SK-N-SH treated with all-trans-retinoic acid at 6 μM for 48 hours (cell line): ENCODE measurements around the gene ACSS3.

ENCODE experiments used
- ATAC-seq: fragments of 200-7000 bp; cut with Tn5 transposase; 3 replicates; pipeline ENCODE4 v1.9.1; 2020; ENCODE audit warnings: mild to moderate bottlenecking, moderate library complexity
- ARNTL ChIP-seq: fragments of 450-650 bp; formaldehyde crosslinking; IDR thresholded peaks from 2 replicates; pipeline ENCODE4 v1.5.0; 2020; ENCODE audit warnings: low read depth, mild to moderate bottlenecking, moderate library complexity, borderline replicate concordance
- BACH2 ChIP-seq: fragments of 250-450 bp; sonication (Bioruptor Pico); IDR thresholded peaks from 2 replicates; pipeline ENCODE4 v1.9.0; 2021; ENCODE audit warnings: mild to moderate bottlenecking, borderline replicate concordance
- CSDC2 ChIP-seq: fragments of 250-450 bp; sonication (Bioruptor Pico); IDR thresholded peaks from 2 replicates; pipeline ENCODE4 v1.5.0; 2020; ENCODE audit warnings: mild to moderate bottlenecking, moderate library complexity
- GLIS3 ChIP-seq: fragments of 250-450 bp; sonication (Bioruptor Pico); IDR thresholded peaks from 2 replicates; pipeline ENCODE4 v1.5.0; 2020; ENCODE audit warnings: mild to moderate bottlenecking, moderate library complexity
- OSR1 ChIP-seq: fragments of 250-450 bp; sonication (Bioruptor Pico); IDR thresholded peaks from 2 replicates; pipeline ENCODE4 v1.8.0; 2022; ENCODE audit warnings: moderate library complexity, mild to moderate bottlenecking, inconsistent platforms
- RARB ChIP-seq: fragments of 250-450 bp; sonication (Bioruptor Pico); IDR thresholded peaks from 2 replicates; pipeline ENCODE4 v1.8.0; 2021; ENCODE audit warnings: mild to moderate bottlenecking, moderate library complexity
- TOX ChIP-seq: fragments of 250-450 bp; sonication (Bioruptor Pico); IDR thresholded peaks from 2 replicates; pipeline ENCODE4 v1.8.0; 2021; ENCODE audit warnings: mild to moderate bottlenecking, moderate library complexity, borderline replicate concordance
- ZC3H10 ChIP-seq: fragments of 250-450 bp; sonication (Bioruptor Pico); IDR thresholded peaks from 2 replicates; pipeline ENCODE4 v1.5.1; 2021; ENCODE audit warnings: mild to moderate bottlenecking, moderate library complexity
- ZFP3 ChIP-seq: fragments of 250-450 bp; sonication (Bioruptor Pico); IDR thresholded peaks from 2 replicates; pipeline ENCODE4 v1.5.0; 2020; ENCODE audit warnings: mild to moderate bottlenecking, moderate library complexity
- ZFP30 ChIP-seq: fragments of 450-650 bp; formaldehyde crosslinking; IDR thresholded peaks from 2 replicates; pipeline ENCODE4 v1.5.0; 2022; ENCODE audit warnings: mild to moderate bottlenecking, moderate library complexity
- ZNF70 ChIP-seq: fragments of 450-650 bp; formaldehyde crosslinking; IDR thresholded peaks from 2 replicates; pipeline ENCODE4 v1.5.0; 2020; ENCODE audit warnings: mild to moderate bottlenecking, moderate library complexity
- ZNF8 ChIP-seq: fragments of 450-650 bp; formaldehyde crosslinking; IDR thresholded peaks from 2 replicates; pipeline ENCODE4 v1.5.0; 2020; ENCODE audit warnings: mild to moderate bottlenecking, moderate library complexity
- TF ChIP-seq, protein P1 (sequence below): fragments of 250-450 bp; sonication (Bioruptor Pico); IDR thresholded peaks from 2 replicates; pipeline ENCODE4 v1.5.1; 2021; ENCODE audit warnings: mild to moderate bottlenecking, moderate library complexity
- TF ChIP-seq, protein P2 (sequence below): fragments of 250-450 bp; sonication (Bioruptor Pico); IDR thresholded peaks from 2 replicates; pipeline ENCODE4 v1.8.0; 2020; ENCODE audit warnings: mild to moderate bottlenecking, moderate library complexity, borderline replicate concordance
- TF ChIP-seq, protein P3 (sequence below): fragments of 250-450 bp; sonication (Bioruptor Pico); IDR thresholded peaks from 2 replicates; pipeline ENCODE4 v1.5.1; 2020; ENCODE audit warnings: low read depth, mild to moderate bottlenecking, moderate library complexity
- TF ChIP-seq, protein P4 (sequence below): fragments of 250-450 bp; sonication (Bioruptor Pico); IDR thresholded peaks from 2 replicates; pipeline ENCODE4 v1.5.0; 2020; ENCODE audit warnings: mild to moderate bottlenecking, moderate library complexity
- TF ChIP-seq, protein P5 (sequence below): fragments of 250-450 bp; sonication (Bioruptor Pico); IDR thresholded peaks from 2 replicates; pipeline ENCODE4 v1.8.0; 2021; ENCODE audit warnings: low read depth, mild to moderate bottlenecking, moderate library complexity, borderline replicate concordance

The ACSS3 gene

DNA sequence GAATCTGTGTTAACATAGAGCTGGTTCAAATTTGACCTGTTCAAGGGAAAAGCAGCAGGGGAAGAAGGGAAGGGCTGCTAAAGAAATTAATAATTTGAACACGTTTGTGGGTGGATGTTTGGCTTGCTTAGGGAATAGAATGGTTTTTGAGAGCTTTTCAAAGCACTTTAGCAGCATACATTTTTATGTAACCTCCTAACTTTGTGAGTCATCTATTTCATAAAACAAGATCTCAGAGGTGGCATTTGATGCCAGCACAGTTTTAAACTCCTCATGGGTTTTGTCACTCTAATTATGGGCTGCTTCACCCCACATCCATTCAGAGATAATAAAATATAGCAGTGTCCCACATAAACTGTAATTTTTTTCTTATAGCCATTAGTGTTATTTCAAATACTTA, 143.8 kb downstream of the ACSS3 start:
- no peak for TF ChIP-seq BACH2 (CRISPR knock-in tag)
- no peak for ATAC-seq

DNA sequence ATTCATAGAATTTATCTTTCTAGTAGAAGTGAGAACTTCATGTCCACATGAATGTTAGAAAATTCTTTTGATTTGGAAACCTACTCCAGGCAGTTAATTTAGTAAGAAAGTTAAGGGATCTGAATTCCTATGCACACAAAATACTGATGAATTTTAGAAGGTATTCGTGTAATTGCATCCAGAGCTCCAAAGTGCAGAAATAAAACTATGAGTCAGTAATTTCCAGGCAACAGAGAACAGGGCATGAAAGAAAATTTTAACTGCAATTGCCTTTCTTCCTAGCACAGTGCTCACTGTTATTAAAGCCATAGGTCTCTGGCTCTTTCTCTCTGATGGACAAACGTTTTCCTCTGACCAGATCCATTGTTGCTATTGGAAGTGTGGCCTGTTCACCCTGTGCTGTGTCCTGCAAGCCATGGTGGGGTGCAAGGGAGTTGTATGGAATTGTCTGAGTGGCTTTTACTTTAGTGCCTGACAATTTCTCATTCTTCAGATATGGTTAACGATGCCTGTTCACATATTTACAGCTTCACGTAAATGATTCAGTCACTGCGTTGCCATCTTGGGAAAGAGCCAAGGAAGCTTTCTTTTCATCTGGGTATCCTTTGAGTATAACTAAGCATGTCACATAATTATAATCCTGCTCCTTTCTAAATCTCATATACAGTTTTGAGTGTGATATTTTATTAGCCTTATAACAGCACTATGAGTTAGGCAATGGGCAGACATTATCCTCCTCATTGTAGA, 145.1 kb downstream of the ACSS3 start:
- ATAC-seq: no peak
- TF ChIP-seq, protein P1, sequence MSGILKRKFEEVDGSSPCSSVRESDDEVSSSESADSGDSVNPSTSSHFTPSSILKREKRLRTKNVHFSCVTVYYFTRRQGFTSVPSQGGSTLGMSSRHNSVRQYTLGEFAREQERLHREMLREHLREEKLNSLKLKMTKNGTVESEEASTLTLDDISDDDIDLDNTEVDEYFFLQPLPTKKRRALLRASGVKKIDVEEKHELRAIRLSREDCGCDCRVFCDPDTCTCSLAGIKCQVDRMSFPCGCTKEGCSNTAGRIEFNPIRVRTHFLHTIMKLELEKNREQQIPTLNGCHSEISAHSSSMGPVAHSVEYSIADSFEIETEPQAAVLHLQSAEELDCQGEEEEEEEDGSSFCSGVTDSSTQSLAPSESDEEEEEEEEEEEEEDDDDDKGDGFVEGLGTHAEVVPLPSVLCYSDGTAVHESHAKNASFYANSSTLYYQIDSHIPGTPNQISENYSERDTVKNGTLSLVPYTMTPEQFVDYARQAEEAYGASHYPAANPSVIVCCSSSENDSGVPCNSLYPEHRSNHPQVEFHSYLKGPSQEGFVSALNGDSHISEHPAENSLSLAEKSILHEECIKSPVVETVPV (CRISPR knock-in tag): no peak
- TF ChIP-seq, all 23 proteins: peak for 0

DNA sequence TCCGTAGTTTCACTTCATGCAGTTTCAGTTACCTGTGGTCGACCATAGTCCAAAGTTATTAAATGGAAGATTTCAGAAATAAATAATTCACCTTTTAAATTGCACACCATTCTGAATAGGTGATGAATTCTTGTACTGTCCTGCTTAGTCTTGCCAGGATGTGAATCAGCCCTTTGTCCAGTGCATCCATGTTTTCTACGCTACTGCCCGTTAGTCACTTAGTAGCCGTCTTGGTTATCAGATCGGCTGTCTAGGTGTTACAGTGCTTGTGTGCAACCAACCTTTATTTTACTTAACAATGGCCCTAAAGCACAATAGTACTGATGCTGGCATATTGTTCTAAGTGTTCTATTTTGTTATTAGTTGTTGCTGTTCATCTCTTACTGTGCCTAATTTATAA, 146.7 kb downstream of the ACSS3 start:
- TF ChIP-seq OSR1 (CRISPR knock-in tag) (no peak), ZNF70 (CRISPR knock-in tag) (no peak)
- no peak for ATAC-seq

DNA sequence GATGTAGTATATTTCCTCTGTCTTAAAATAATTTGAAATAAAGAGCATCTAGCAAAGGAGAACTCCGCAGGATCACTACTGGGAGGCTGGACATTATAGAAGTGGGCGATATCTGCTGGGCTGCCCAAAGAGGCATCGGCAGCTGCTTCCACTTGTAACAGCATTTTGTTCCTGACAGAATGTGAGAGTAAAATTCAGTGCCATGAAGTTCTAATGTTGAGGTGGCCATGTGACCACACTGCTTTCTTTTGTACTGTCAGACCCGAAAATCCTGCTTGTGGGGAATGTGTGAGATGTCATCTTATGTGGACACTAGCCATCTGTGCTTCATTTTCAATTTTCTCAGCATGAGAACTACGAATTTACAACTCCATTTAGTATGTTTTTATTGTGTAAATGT, 151.9 kb downstream of the ACSS3 start:
- TF ChIP-seq, protein P1 (CRISPR knock-in tag): no peak
- TF ChIP-seq, protein P2, sequence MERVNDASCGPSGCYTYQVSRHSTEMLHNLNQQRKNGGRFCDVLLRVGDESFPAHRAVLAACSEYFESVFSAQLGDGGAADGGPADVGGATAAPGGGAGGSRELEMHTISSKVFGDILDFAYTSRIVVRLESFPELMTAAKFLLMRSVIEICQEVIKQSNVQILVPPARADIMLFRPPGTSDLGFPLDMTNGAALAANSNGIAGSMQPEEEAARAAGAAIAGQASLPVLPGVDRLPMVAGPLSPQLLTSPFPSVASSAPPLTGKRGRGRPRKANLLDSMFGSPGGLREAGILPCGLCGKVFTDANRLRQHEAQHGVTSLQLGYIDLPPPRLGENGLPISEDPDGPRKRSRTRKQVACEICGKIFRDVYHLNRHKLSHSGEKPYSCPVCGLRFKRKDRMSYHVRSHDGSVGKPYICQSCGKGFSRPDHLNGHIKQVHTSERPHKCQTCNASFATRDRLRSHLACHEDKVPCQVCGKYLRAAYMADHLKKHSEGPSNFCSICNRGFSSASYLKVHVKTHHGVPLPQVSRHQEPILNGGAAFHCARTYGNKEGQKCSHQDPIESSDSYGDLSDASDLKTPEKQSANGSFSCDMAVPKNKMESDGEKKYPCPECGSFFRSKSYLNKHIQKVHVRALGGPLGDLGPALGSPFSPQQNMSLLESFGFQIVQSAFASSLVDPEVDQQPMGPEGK (CRISPR knock-in tag): no peak
- no peak for ATAC-seq

DNA sequence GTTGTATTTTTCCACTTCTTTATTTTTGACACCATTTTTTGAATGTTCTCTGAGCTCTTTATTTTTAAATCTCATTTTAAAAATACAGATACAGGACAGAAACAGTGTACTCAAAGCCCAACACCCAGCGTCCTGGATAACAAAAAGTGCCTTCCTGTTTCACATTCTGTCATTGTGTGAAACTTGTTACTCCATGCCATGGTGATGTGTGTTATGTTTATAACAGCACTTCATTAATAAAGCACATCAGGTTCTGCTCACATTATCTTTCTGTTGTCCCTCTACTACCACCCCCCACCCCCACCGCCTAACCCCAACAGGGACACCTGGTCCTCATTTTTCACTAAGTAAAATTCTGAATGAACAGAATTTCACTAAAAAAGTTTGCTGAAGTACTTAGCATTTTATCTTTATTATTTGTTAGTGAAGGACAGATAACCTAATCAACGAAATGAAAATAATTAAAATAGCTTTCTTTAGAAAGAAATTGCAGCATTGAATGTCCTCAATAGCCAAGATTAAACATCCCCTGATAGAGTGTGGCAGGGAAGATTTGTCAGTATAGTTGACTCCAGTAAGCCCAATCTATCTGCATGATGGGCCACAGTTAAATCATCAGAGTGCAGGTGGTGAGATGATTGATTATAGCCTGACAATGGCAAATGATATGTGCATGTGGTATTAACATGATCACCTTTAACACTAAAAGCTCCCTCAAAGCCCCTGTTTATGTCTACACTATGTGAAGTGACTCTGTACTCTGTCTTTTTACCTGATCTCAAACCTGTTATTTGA, 153.9 kb downstream of the ACSS3 start:
- no peak for TF ChIP-seq ZNF70 (CRISPR knock-in tag)
- no peak for TF ChIP-seq GLIS3 (CRISPR knock-in tag)
- TF ChIP-seq BACH2 (CRISPR knock-in tag): no peak
- TF ChIP-seq ZC3H10: no peak
- no peak for TF ChIP-seq TOX
- TF ChIP-seq ZFP3: no peak
- TF ChIP-seq ZNF8 (CRISPR knock-in tag): no peak
- no peak for TF ChIP-seq CSDC2 (CRISPR knock-in tag)
- TF ChIP-seq, protein P3, sequence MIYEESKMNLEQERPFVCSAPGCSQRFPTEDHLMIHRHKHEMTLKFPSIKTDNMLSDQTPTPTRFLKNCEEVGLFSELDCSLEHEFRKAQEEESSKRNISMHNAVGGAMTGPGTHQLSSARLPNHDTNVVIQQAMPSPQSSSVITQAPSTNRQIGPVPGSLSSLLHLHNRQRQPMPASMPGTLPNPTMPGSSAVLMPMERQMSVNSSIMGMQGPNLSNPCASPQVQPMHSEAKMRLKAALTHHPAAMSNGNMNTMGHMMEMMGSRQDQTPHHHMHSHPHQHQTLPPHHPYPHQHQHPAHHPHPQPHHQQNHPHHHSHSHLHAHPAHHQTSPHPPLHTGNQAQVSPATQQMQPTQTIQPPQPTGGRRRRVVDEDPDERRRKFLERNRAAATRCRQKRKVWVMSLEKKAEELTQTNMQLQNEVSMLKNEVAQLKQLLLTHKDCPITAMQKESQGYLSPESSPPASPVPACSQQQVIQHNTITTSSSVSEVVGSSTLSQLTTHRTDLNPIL (CRISPR knock-in tag): no peak
- TF ChIP-seq, protein P4, sequence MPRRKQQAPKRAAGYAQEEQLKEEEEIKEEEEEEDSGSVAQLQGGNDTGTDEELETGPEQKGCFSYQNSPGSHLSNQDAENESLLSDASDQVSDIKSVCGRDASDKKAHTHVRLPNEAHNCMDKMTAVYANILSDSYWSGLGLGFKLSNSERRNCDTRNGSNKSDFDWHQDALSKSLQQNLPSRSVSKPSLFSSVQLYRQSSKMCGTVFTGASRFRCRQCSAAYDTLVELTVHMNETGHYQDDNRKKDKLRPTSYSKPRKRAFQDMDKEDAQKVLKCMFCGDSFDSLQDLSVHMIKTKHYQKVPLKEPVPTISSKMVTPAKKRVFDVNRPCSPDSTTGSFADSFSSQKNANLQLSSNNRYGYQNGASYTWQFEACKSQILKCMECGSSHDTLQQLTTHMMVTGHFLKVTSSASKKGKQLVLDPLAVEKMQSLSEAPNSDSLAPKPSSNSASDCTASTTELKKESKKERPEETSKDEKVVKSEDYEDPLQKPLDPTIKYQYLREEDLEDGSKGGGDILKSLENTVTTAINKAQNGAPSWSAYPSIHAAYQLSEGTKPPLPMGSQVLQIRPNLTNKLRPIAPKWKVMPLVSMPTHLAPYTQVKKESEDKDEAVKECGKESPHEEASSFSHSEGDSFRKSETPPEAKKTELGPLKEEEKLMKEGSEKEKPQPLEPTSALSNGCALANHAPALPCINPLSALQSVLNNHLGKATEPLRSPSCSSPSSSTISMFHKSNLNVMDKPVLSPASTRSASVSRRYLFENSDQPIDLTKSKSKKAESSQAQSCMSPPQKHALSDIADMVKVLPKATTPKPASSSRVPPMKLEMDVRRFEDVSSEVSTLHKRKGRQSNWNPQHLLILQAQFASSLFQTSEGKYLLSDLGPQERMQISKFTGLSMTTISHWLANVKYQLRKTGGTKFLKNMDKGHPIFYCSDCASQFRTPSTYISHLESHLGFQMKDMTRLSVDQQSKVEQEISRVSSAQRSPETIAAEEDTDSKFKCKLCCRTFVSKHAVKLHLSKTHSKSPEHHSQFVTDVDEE (CRISPR knock-in tag): no peak
- TF ChIP-seq, protein P5, sequence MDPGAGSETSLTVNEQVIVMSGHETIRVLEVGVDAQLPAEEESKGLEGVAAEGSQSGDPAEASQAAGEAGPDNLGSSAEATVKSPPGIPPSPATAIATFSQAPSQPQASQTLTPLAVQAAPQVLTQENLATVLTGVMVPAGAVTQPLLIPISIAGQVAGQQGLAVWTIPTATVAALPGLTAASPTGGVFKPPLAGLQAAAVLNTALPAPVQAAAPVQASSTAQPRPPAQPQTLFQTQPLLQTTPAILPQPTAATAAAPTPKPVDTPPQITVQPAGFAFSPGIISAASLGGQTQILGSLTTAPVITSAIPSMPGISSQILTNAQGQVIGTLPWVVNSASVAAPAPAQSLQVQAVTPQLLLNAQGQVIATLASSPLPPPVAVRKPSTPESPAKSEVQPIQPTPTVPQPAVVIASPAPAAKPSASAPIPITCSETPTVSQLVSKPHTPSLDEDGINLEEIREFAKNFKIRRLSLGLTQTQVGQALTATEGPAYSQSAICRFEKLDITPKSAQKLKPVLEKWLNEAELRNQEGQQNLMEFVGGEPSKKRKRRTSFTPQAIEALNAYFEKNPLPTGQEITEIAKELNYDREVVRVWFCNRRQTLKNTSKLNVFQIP (CRISPR knock-in tag): no peak
- no peak for TF ChIP-seq ZFP30 (CRISPR knock-in tag)
- no peak for TF ChIP-seq ARNTL (CRISPR knock-in tag)
- TF ChIP-seq, protein P2 (CRISPR knock-in tag): no peak
- no peak for TF ChIP-seq RARB
- ATAC-seq: no peak
